Measurements from ENCODE around the gene KCTD4.

Gene KCTD4

DNA sequence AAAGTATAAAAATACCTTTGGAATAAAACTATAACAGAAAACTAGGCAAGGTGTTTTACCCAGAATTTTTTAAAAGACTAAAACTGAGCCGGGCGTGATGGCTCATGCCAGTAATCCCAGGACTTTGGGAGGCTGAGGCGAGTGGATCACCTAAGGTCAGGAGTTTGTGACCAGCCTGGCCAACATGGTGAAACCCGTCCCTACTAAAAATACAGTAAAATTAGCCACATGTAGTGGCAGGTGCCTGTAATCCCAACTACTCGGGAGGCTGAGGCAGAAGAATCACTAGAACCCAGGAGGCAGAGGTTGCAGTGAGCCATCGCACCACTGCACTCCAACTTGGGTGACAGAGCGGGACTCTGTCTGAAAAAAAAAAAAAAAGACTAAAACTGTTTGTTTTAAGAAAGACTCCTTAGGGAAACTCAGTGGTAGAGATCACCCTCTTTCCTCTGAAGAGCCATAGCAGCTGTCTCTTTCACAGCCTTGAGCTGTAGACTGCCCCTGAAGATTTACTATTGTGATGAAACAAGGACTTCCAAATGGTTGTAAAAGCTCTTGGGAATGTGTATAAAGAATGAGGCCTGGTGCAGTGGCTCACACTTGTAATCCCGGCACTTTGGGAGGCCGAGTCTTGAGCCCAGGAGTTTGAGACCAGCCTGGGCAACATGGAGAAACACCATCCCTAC, 14.7 kb upstream of the KCTD4 start:
- no peak for ATAC-seq
- TF ChIP-seq, protein P1, sequence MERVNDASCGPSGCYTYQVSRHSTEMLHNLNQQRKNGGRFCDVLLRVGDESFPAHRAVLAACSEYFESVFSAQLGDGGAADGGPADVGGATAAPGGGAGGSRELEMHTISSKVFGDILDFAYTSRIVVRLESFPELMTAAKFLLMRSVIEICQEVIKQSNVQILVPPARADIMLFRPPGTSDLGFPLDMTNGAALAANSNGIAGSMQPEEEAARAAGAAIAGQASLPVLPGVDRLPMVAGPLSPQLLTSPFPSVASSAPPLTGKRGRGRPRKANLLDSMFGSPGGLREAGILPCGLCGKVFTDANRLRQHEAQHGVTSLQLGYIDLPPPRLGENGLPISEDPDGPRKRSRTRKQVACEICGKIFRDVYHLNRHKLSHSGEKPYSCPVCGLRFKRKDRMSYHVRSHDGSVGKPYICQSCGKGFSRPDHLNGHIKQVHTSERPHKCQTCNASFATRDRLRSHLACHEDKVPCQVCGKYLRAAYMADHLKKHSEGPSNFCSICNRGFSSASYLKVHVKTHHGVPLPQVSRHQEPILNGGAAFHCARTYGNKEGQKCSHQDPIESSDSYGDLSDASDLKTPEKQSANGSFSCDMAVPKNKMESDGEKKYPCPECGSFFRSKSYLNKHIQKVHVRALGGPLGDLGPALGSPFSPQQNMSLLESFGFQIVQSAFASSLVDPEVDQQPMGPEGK (CRISPR knock-in tag; IDR thresholded peaks at IDR 0.05; ENCODE audit: borderline replicate concordance), result no peak
- TF ChIP-seq TOX (CRISPR knock-in tag; IDR thresholded peaks at IDR 0.05; ENCODE audit: borderline replicate concordance) (no peak), BACH2 (CRISPR knock-in tag; IDR thresholded peaks at IDR 0.05; ENCODE audit: borderline replicate concordance) (no peak), ZNF8 (CRISPR knock-in tag; IDR thresholded peaks at IDR 0.05) (no peak), CSDC2 (CRISPR knock-in tag; IDR thresholded peaks at IDR 0.05) (no peak), ZC3H10 (CRISPR knock-in tag; IDR thresholded peaks at IDR 0.05) (no peak), ARNTL (CRISPR knock-in tag; IDR thresholded peaks at IDR 0.05; ENCODE audit: borderline replicate concordance, low read depth) (no peak), TCF4 (CRISPR knock-in tag; IDR thresholded peaks at IDR 0.05; ENCODE audit: borderline replicate concordance) (no peak)
- TF ChIP-seq, protein P2, sequence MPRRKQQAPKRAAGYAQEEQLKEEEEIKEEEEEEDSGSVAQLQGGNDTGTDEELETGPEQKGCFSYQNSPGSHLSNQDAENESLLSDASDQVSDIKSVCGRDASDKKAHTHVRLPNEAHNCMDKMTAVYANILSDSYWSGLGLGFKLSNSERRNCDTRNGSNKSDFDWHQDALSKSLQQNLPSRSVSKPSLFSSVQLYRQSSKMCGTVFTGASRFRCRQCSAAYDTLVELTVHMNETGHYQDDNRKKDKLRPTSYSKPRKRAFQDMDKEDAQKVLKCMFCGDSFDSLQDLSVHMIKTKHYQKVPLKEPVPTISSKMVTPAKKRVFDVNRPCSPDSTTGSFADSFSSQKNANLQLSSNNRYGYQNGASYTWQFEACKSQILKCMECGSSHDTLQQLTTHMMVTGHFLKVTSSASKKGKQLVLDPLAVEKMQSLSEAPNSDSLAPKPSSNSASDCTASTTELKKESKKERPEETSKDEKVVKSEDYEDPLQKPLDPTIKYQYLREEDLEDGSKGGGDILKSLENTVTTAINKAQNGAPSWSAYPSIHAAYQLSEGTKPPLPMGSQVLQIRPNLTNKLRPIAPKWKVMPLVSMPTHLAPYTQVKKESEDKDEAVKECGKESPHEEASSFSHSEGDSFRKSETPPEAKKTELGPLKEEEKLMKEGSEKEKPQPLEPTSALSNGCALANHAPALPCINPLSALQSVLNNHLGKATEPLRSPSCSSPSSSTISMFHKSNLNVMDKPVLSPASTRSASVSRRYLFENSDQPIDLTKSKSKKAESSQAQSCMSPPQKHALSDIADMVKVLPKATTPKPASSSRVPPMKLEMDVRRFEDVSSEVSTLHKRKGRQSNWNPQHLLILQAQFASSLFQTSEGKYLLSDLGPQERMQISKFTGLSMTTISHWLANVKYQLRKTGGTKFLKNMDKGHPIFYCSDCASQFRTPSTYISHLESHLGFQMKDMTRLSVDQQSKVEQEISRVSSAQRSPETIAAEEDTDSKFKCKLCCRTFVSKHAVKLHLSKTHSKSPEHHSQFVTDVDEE (CRISPR knock-in tag; IDR thresholded peaks at IDR 0.05), result no peak

DNA sequence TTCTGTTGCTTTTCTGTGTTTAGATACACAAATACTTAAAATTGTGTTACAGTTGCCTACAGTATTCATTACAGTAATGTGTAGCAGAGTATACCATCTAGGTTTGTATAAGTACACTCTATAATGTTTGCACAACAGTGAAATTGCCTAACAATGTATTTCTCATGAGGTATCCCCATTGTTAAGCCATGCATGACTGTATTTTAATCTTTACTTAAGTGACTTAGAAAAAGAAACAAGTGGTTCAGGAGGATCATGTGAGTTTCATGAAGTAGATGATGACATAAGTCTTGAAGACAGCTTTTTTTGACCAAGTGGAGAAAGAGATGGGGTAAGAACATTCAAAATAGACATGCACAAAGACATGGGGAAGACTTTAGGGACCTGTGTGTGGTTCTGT, 8.4 kb upstream of the KCTD4 start:
- no peak for ATAC-seq
- TF ChIP-seq, protein P3, sequence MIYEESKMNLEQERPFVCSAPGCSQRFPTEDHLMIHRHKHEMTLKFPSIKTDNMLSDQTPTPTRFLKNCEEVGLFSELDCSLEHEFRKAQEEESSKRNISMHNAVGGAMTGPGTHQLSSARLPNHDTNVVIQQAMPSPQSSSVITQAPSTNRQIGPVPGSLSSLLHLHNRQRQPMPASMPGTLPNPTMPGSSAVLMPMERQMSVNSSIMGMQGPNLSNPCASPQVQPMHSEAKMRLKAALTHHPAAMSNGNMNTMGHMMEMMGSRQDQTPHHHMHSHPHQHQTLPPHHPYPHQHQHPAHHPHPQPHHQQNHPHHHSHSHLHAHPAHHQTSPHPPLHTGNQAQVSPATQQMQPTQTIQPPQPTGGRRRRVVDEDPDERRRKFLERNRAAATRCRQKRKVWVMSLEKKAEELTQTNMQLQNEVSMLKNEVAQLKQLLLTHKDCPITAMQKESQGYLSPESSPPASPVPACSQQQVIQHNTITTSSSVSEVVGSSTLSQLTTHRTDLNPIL (CRISPR knock-in tag; IDR thresholded peaks at IDR 0.05; ENCODE audit: low read depth), result no peak
- no peak for TF ChIP-seq TOX (CRISPR knock-in tag; IDR thresholded peaks at IDR 0.05; ENCODE audit: borderline replicate concordance)
- no peak for TF ChIP-seq ZFP3 (CRISPR knock-in tag; IDR thresholded peaks at IDR 0.05)

DNA sequence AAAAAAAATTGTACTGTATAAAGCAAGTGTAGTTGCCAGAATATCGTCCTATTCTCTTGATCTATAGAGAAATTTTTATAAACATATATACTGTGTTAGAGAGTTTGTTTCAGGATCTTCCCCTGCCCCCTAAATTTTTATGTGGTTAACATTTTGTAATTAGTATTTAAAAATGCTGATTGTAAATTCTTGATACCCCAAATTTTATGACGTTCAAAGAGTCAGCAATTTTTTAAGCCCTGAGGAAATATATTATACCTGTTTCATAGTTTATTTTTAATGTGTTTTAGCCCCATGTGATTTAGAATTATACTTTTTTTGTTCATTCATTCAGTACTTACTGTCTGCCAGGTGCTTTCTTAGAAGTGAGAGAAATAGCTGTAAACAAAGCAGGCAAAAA, 7.3 kb upstream of the KCTD4 start:
- no peak for TF ChIP-seq ZNF70 (CRISPR knock-in tag; IDR thresholded peaks at IDR 0.05)
- TF ChIP-seq, protein P4, sequence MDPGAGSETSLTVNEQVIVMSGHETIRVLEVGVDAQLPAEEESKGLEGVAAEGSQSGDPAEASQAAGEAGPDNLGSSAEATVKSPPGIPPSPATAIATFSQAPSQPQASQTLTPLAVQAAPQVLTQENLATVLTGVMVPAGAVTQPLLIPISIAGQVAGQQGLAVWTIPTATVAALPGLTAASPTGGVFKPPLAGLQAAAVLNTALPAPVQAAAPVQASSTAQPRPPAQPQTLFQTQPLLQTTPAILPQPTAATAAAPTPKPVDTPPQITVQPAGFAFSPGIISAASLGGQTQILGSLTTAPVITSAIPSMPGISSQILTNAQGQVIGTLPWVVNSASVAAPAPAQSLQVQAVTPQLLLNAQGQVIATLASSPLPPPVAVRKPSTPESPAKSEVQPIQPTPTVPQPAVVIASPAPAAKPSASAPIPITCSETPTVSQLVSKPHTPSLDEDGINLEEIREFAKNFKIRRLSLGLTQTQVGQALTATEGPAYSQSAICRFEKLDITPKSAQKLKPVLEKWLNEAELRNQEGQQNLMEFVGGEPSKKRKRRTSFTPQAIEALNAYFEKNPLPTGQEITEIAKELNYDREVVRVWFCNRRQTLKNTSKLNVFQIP (CRISPR knock-in tag; IDR thresholded peaks at IDR 0.05; ENCODE audit: borderline replicate concordance, low read depth), result no peak
- TF ChIP-seq, protein P3 (CRISPR knock-in tag; IDR thresholded peaks at IDR 0.05; ENCODE audit: low read depth), result no peak
- no peak for TF ChIP-seq ZNF8 (CRISPR knock-in tag; IDR thresholded peaks at IDR 0.05)
- TF ChIP-seq, protein P5, sequence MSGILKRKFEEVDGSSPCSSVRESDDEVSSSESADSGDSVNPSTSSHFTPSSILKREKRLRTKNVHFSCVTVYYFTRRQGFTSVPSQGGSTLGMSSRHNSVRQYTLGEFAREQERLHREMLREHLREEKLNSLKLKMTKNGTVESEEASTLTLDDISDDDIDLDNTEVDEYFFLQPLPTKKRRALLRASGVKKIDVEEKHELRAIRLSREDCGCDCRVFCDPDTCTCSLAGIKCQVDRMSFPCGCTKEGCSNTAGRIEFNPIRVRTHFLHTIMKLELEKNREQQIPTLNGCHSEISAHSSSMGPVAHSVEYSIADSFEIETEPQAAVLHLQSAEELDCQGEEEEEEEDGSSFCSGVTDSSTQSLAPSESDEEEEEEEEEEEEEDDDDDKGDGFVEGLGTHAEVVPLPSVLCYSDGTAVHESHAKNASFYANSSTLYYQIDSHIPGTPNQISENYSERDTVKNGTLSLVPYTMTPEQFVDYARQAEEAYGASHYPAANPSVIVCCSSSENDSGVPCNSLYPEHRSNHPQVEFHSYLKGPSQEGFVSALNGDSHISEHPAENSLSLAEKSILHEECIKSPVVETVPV (CRISPR knock-in tag; IDR thresholded peaks at IDR 0.05), result no peak
- TF ChIP-seq TCF4 (CRISPR knock-in tag; IDR thresholded peaks at IDR 0.05; ENCODE audit: borderline replicate concordance), result no peak
- TF ChIP-seq ZFP30 (CRISPR knock-in tag; IDR thresholded peaks at IDR 0.05), result no peak
- no peak for TF ChIP-seq ARNTL (CRISPR knock-in tag; IDR thresholded peaks at IDR 0.05; ENCODE audit: borderline replicate concordance, low read depth)
- no peak for TF ChIP-seq SNAI2 (CRISPR knock-in tag; IDR thresholded peaks at IDR 0.05)
- TF ChIP-seq ISL1 (CRISPR knock-in tag; IDR thresholded peaks at IDR 0.05), result no peak
- no peak for ATAC-seq

Measured in SK-N-SH treated with all-trans-retinoic acid at 6 μM for 48 hours (cell line).